OCI-M2 (cell line): ENCODE results near the gene THSD4.

Source experiments
- DNase-seq: peaks from one replicate; lab custom pipeline; 2025; ENCODE audit not compliant: unreplicated experiment; lab: John Stamatoyannopoulos, UW

Gene THSD4

GRCh38 chr15:71444032-71444810 is 328.9 kb downstream of the THSD4 start:
- DNase-seq, result no peak

GRCh38 chr15:71444866-71445590 is 329.8 kb downstream of the THSD4 start:
- DNase-seq, result no peak

GRCh38 chr15:71447328-71448250 is 332.3 kb downstream of the THSD4 start:
- DNase-seq, result no peak

- no peak for DNase-seq
Measured at GRCh38 chr15:71448688-71449114, 333.4 kb downstream of the THSD4 start.

GRCh38 chr15:71449363-71449762 is 334.1 kb downstream of the THSD4 start:
- no peak for DNase-seq

GRCh38 chr15:71449956-71450355 is 334.7 kb downstream of the THSD4 start:
- DNase-seq, result no peak

- DNase-seq, result no peak
Measured at GRCh38 chr15:71451130-71451529, 335.9 kb downstream of the THSD4 start.

GRCh38 chr15:71452893-71453292 is 337.6 kb downstream of the THSD4 start:
- DNase-seq, result no peak

GRCh38 chr15:71454462-71454996 is 339.3 kb downstream of the THSD4 start:
- DNase-seq, result no peak

GRCh38 chr15:71455107-71455506 is 339.8 kb downstream of the THSD4 start:
- no peak for DNase-seq

- no peak for DNase-seq
Measured at GRCh38 chr15:71455878-71456277, 340.6 kb downstream of the THSD4 start.

- DNase-seq, result no peak
Measured at GRCh38 chr15:71456362-71456761, 341.1 kb downstream of the THSD4 start.

- no peak for DNase-seq
Measured at GRCh38 chr15:71456811-71457210, 341.5 kb downstream of the THSD4 start.

GRCh38 chr15:71458089-71458660 is 342.9 kb downstream of the THSD4 start:
- DNase-seq, result no peak

- DNase-seq, result no peak
Measured at GRCh38 chr15:71461748-71462147, 346.5 kb downstream of the THSD4 start.

- no peak for DNase-seq
Measured at GRCh38 chr15:71462638-71463037, 347.4 kb downstream of the THSD4 start.

- no peak for DNase-seq
Measured at GRCh38 chr15:71463156-71463665, 347.9 kb downstream of the THSD4 start.

GRCh38 chr15:71465131-71465955 is 350.1 kb downstream of the THSD4 start:
- no peak for DNase-seq

- DNase-seq, result no peak
Measured at GRCh38 chr15:71468715-71469114, 353.4 kb downstream of the THSD4 start.

- no peak for DNase-seq
Measured at GRCh38 chr15:71469413-71469812, 354.1 kb downstream of the THSD4 start.
